HG02642 (cell line): ENCODE measurements around the gene CFI.
A peak's percentile ranks its signal among the peaks of the same experiment; 100 is the strongest.
"Not testable (repeated sequence)": the region's sequence is repeated elsewhere in the genome, so short reads cannot be mapped to it uniquely, and the experiment has no call there.

Source experiments
- ATAC-seq: cut with Tn5 transposase; IDR thresholded peaks from one replicate; pipeline ENCODE4 v1.9.1; 2021; ENCODE audit warnings: mild to moderate bottlenecking; ENCODE audit not compliant: unreplicated experiment, poor library complexity

CFI gene

GRCh38 chr4:109801099-109801789 is 555 bp downstream of the CFI start:
- no peak for ATAC-seq

- ATAC-seq, result peak; percentile 54
These were observed 2.9 kb downstream of the CFI start for GRCh38 chr4:109798866-109799265.

GRCh38 chr4:109795059-109795458 is 6.7 kb downstream of the CFI start:
- ATAC-seq, result no peak

- no peak for ATAC-seq
These were observed 14.0 kb downstream of the CFI start for GRCh38 chr4:109787807-109788206.

- ATAC-seq, result no peak
These were observed 15.0 kb downstream of the CFI start for GRCh38 chr4:109786846-109787245.

- not testable (repeated sequence) for ATAC-seq
These were observed 19.7 kb downstream of the CFI start for GRCh38 chr4:109782092-109782491.

GRCh38 chr4:109764789-109765402 is 36.9 kb downstream of the CFI start:
- ATAC-seq, result no peak

GRCh38 chr4:109764376-109764775 is 37.4 kb downstream of the CFI start:
- no peak for ATAC-seq

GRCh38 chr4:109760682-109761081 is 41.1 kb downstream of the CFI start:
- no peak for ATAC-seq

GRCh38 chr4:109755656-109756055 is 46.1 kb downstream of the CFI start:
- ATAC-seq, result no peak

- no peak for ATAC-seq
These were observed 47.5 kb downstream of the CFI start for GRCh38 chr4:109754093-109754857.

GRCh38 chr4:109752525-109752924 is 49.3 kb downstream of the CFI start:
- no peak for ATAC-seq

GRCh38 chr4:109751852-109752251 is 49.9 kb downstream of the CFI start:
- no peak for ATAC-seq

- no peak for ATAC-seq
These were observed 51.1 kb downstream of the CFI start for GRCh38 chr4:109750652-109751244.

GRCh38 chr4:109749388-109750082 is 52.3 kb downstream of the CFI start:
- ATAC-seq, result no peak

- no peak for ATAC-seq
These were observed 53.7 kb downstream of the CFI start for GRCh38 chr4:109748114-109748513.

- no peak for ATAC-seq
These were observed 55.1 kb downstream of the CFI start for GRCh38 chr4:109746728-109747127.

- ATAC-seq, result no peak
These were observed 56.0 kb downstream of the CFI start for GRCh38 chr4:109745830-109746229.

GRCh38 chr4:109739547-109739946 is 62.3 kb downstream of the CFI start:
- no peak for ATAC-seq

- ATAC-seq, result no peak
These were observed 63.5 kb downstream of the CFI start for GRCh38 chr4:109738104-109738872.
